CD8-positive, alpha-beta memory T cell (primary cell): ENCODE measurements around the gene MC5R. TPM values are rescaled to one million over a fixed set of nuclear protein-coding genes. Genes with fewer than 3 reads are reported as not detected.

Source experiments
- CTCF ChIA-PET: fragments of 350-600 bp; sonication (Branson Sonifier 250); formaldehyde crosslinking; loops from one replicate; lab custom pipeline; 2021; ENCODE audit warnings: antibody characterized with exemption; lab: Charles Lee
- POLR2A ChIA-PET: fragments of 350-600 bp; sonication (Branson Sonifier 250); formaldehyde crosslinking; loops from one replicate; lab custom pipeline; 2021; ENCODE audit warnings: antibody characterized with exemption; lab: Charles Lee
- DNase-seq, 5 donors: peaks; one replicate each; pipeline versions ENCODE4 v3.0.0 to v3.0.0-alpha.2; 2020 to 2022; ENCODE audit warnings: mixed read lengths in 1 of 5
- H3K27ac ChIP-seq: one replicate; pipeline ENCODE4 v1.7.0; 2013; ENCODE audit warnings: low read depth, mild to moderate bottlenecking, low read length, moderate library complexity
- H3K27me3 ChIP-seq: 2 replicates; pipeline ENCODE4 v1.7.0; 2013; ENCODE audit warnings: low read length, mild to moderate bottlenecking; ENCODE audit not compliant: insufficient read depth, poor library complexity, severe bottlenecking
- H3K36me3 ChIP-seq: 2 replicates; pipeline ENCODE4 v1.7.0; 2013; ENCODE audit warnings: mild to moderate bottlenecking, low read length, moderate library complexity; ENCODE audit not compliant: insufficient read depth
- H3K4me1 ChIP-seq: 2 replicates; pipeline ENCODE4 v1.7.0; 2013; ENCODE audit warnings: mild to moderate bottlenecking, low read length, moderate library complexity; ENCODE audit not compliant: insufficient read depth
- H3K4me3 ChIP-seq: 2 replicates; pipeline ENCODE4 v1.7.0; 2013; ENCODE audit warnings: mild to moderate bottlenecking, low read length
- H3K9me3 ChIP-seq: 2 replicates; pipeline ENCODE4 v1.7.0; 2013; ENCODE audit warnings: mild to moderate bottlenecking, low read length
- H3K27ac Mint-ChIP-seq, 8 donors: one replicate each; pipeline ENCODE4 v1.8.0; 2020 to 2021; ENCODE audit warnings: mixed read lengths in 8 of 8, mild to moderate bottlenecking in 6 of 8, inconsistent platforms in 3 of 8, moderate library complexity in 3 of 8
- H3K27me3 Mint-ChIP-seq, 2 donors: one replicate each; pipeline ENCODE4 v1.8.0; 2020 to 2021; ENCODE audit warnings: mixed read lengths in 2 of 2, mild to moderate bottlenecking in 1 of 2, moderate library complexity in 1 of 2
- H3K36me3 Mint-ChIP-seq, 3 donors: one replicate each; pipeline ENCODE4 v1.8.0; 2020 to 2021; ENCODE audit warnings: mixed read lengths in 3 of 3, inconsistent platforms in 1 of 3, mild to moderate bottlenecking in 1 of 3
- H3K4me1 Mint-ChIP-seq, 3 donors: one replicate each; pipeline ENCODE4 v1.8.0; 2020 to 2021; ENCODE audit warnings: mixed read lengths in 3 of 3, inconsistent platforms in 1 of 3, mild to moderate bottlenecking in 1 of 3
- H3K4me3 Mint-ChIP-seq, 7 donors: one replicate each; pipeline ENCODE4 v1.8.0; 2020 to 2021; ENCODE audit warnings: mixed read lengths in 7 of 7, mild to moderate bottlenecking in 6 of 7, moderate library complexity in 4 of 7, inconsistent platforms in 2 of 7
- H3K9me3 Mint-ChIP-seq, 5 donors: one replicate each; pipeline ENCODE4 v1.8.0; 2020 to 2022; ENCODE audit warnings: mixed read lengths in 5 of 5, mild to moderate bottlenecking in 3 of 5, moderate library complexity in 2 of 5, inconsistent platforms in 1 of 5
- polyA plus RNA-seq: library from polyadenylated mRNA; unstranded; fragments of 300-500 nt; fragmentation: Illumina TruSeq; gene quantifications from one replicate; pipeline ENCODE4 v1.2.3, GENCODE V29; 2021
- total RNA-seq, 2 experiments: library from RNA; stranded (reverse); gene quantifications; one replicate each; pipeline ENCODE4 v1.2.3, GENCODE V29; 2021

MC5R gene
- total and polyA plus RNA-seq, 3 experiments from 2014 or later = not detected

GRCh38 chr18:13800505-13801259 lies 23.3 kb upstream of the MC5R start:
- Histone ChIP-seq H3K27me3 (peaks cover 12% of the 10 kb centered on the region), H3K9me3 (no peaks in the 10 kb centered on the region), H3K36me3 (no peaks in the 10 kb centered on the region), H3K27ac (no peak overlapping the region), H3K4me1 (no peaks in the 10 kb centered on the region), H3K4me3 (no peak overlapping the region)
- Mint-ChIP-seq H3K4me3 (peak overlapping the region in 1 of 7 donors; percentile 1), H3K27me3 (peaks cover 54 to 82% of the 10 kb centered on the region in 2 donors), H3K27ac (peak overlapping the region in 1 of 8 donors; percentile 43), H3K4me1 (peaks cover 3 to 8% (median 5%) of the 10 kb centered on the region in 3 donors), H3K9me3 (peaks cover 0 to 3% (median 0%) of the 10 kb centered on the region in 5 donors), H3K36me3 (peaks cover 0 to 4% (median 2%) of the 10 kb centered on the region in 3 donors)
- CTCF ChIA-PET = no interaction called here
- POLR2A ChIA-PET = no interaction called here
- DNase-seq = peak in 1 of 5 donors; percentile 16

GRCh38 chr18:13801260-13801601 lies 22.7 kb upstream of the MC5R start:
- no peaks in the 10 kb centered on the region for H3K36me3 ChIP-seq
- no peak overlapping the region for H3K27ac ChIP-seq
- H3K9me3 ChIP-seq = no peaks in the 10 kb centered on the region
- H3K4me1 ChIP-seq = no peaks in the 10 kb centered on the region
- Mint-ChIP-seq H3K36me3 (peaks cover 0 to 4% (median 2%) of the 10 kb centered on the region in 3 donors), H3K9me3 (peaks cover 0 to 3% (median 0%) of the 10 kb centered on the region in 5 donors), H3K27me3 (peaks cover 50 to 83% of the 10 kb centered on the region in 2 donors), H3K27ac (peak overlapping the region in 1 of 8 donors; percentile 43), H3K4me1 (peaks cover 3 to 8% (median 5%) of the 10 kb centered on the region in 3 donors), H3K4me3 (peak overlapping the region in 4 of 7 donors; percentile 1 to 52 (median 42))
- DNase-seq = no peak
- H3K4me3 ChIP-seq = no peak overlapping the region
- POLR2A ChIA-PET = no interaction called here
- CTCF ChIA-PET = no interaction called here
- peaks cover 12% of the 10 kb centered on the region for H3K27me3 ChIP-seq

- no peak for DNase-seq
- Histone ChIP-seq H3K4me3 (no peak overlapping the region), H3K9me3 (no peaks in the 10 kb centered on the region), H3K27me3 (peaks cover 8% of the 10 kb centered on the region), H3K4me1 (no peaks in the 10 kb centered on the region), H3K36me3 (no peaks in the 10 kb centered on the region), H3K27ac (no peak overlapping the region)
- peaks cover 3 to 8% (median 5%) of the 10 kb centered on the region in 3 donors for H3K4me1 Mint-ChIP-seq
- H3K27me3 Mint-ChIP-seq = peaks cover 44 to 62% of the 10 kb centered on the region in 2 donors
- POLR2A ChIA-PET = no interaction called here
- H3K27ac Mint-ChIP-seq = no peak overlapping the region
- H3K9me3 Mint-ChIP-seq = no peaks in the 10 kb centered on the region
- CTCF ChIA-PET = interaction anchor here (4.6 kb wide), 1 partner anchor 9 kb away, joined by 29 read pairs; no protein-coding TSS in a partner anchor
- no peak overlapping the region for H3K4me3 Mint-ChIP-seq
- peaks cover 0 to 4% (median 2%) of the 10 kb centered on the region in 3 donors for H3K36me3 Mint-ChIP-seq
These were observed 19.6 kb upstream of the MC5R start for GRCh38 chr18:13804305-13804704.

GRCh38 chr18:13808294-13809042 lies 15.5 kb upstream of the MC5R start:
- no peak overlapping the region for H3K27ac ChIP-seq
- H3K27me3 Mint-ChIP-seq = peaks cover 22 to 41% of the 10 kb centered on the region in 2 donors
- H3K4me1 Mint-ChIP-seq = no peaks in the 10 kb centered on the region
- ChIA-PET POLR2A (no interaction called here), CTCF (interaction anchor here (1.2 kb wide), 1 partner anchor 16 kb away, joined by 4 read pairs; the partner anchor contains the start of gene MC5R)
- H3K4me1 ChIP-seq = no peaks in the 10 kb centered on the region
- no peaks in the 10 kb centered on the region for H3K36me3 ChIP-seq
- H3K36me3 Mint-ChIP-seq = no peaks in the 10 kb centered on the region
- no peak overlapping the region for H3K4me3 ChIP-seq
- peaks cover 8% of the 10 kb centered on the region for H3K27me3 ChIP-seq
- H3K4me3 Mint-ChIP-seq = no peak overlapping the region
- H3K9me3 ChIP-seq = no peaks in the 10 kb centered on the region
- no peaks in the 10 kb centered on the region for H3K9me3 Mint-ChIP-seq
- DNase-seq = no peak
- no peak overlapping the region for H3K27ac Mint-ChIP-seq

- no peak overlapping the region for H3K4me3 Mint-ChIP-seq
- no peaks in the 10 kb centered on the region for H3K9me3 Mint-ChIP-seq
- no peaks in the 10 kb centered on the region for H3K36me3 Mint-ChIP-seq
- no peaks in the 10 kb centered on the region for H3K9me3 ChIP-seq
- no peaks in the 10 kb centered on the region for H3K36me3 ChIP-seq
- CTCF ChIA-PET = no interaction called here
- H3K27ac ChIP-seq = no peak overlapping the region
- H3K4me1 Mint-ChIP-seq = no peaks in the 10 kb centered on the region
- H3K27me3 ChIP-seq = peaks cover 8% of the 10 kb centered on the region
- POLR2A ChIA-PET = no interaction called here
- no peaks in the 10 kb centered on the region for H3K4me1 ChIP-seq
- no peak for DNase-seq
- H3K27me3 Mint-ChIP-seq = peaks cover 20 to 37% of the 10 kb centered on the region in 2 donors
- H3K27ac Mint-ChIP-seq = no peak overlapping the region
- no peak overlapping the region for H3K4me3 ChIP-seq
These were observed 14.9 kb upstream of the MC5R start for GRCh38 chr18:13809043-13809430.

GRCh38 chr18:13809531-13810255 lies 14.3 kb upstream of the MC5R start:
- H3K9me3 Mint-ChIP-seq = no peaks in the 10 kb centered on the region
- no peaks in the 10 kb centered on the region for H3K36me3 ChIP-seq
- H3K9me3 ChIP-seq = no peaks in the 10 kb centered on the region
- ChIA-PET CTCF (no interaction called here), POLR2A (no interaction called here)
- H3K4me3 Mint-ChIP-seq = no peak overlapping the region
- H3K27ac ChIP-seq = no peak overlapping the region
- no peak for DNase-seq
- H3K4me3 ChIP-seq = no peak overlapping the region
- H3K27ac Mint-ChIP-seq = peak overlapping the region in 1 of 8 donors; percentile 42
- peaks cover 17 to 30% of the 10 kb centered on the region in 2 donors for H3K27me3 Mint-ChIP-seq
- no peaks in the 10 kb centered on the region for H3K36me3 Mint-ChIP-seq
- no peaks in the 10 kb centered on the region for H3K4me1 Mint-ChIP-seq
- H3K4me1 ChIP-seq = no peaks in the 10 kb centered on the region
- H3K27me3 ChIP-seq = peaks cover 2% of the 10 kb centered on the region

GRCh38 chr18:13810950-13811485 lies 12.9 kb upstream of the MC5R start:
- no peaks in the 10 kb centered on the region for H3K27me3 ChIP-seq
- H3K9me3 ChIP-seq = no peaks in the 10 kb centered on the region
- no peaks in the 10 kb centered on the region for H3K9me3 Mint-ChIP-seq
- no peak overlapping the region for H3K4me3 Mint-ChIP-seq
- CTCF ChIA-PET = interaction anchor here (4.3 kb wide), 1 partner anchor 7 kb away, joined by 29 read pairs; no protein-coding TSS in a partner anchor
- H3K36me3 Mint-ChIP-seq = no peaks in the 10 kb centered on the region
- no peaks in the 10 kb centered on the region for H3K36me3 ChIP-seq
- H3K27ac ChIP-seq = no peak overlapping the region
- no peaks in the 10 kb centered on the region for H3K4me1 ChIP-seq
- no peak overlapping the region for H3K27ac Mint-ChIP-seq
- H3K4me3 ChIP-seq = no peak overlapping the region
- peaks cover 6 to 18% of the 10 kb centered on the region in 2 donors for H3K27me3 Mint-ChIP-seq
- DNase-seq = no peak
- H3K4me1 Mint-ChIP-seq = no peaks in the 10 kb centered on the region
- POLR2A ChIA-PET = no interaction called here
